Sigmoid colon (tissue), 4 donors: ENCODE data around the gene DIRAS1.

Experiments
- EP300 ChIP-seq, 4 donors: sonication (generic); formaldehyde crosslinking; IDR thresholded peaks; one replicate each; pipeline ENCODE4 v1.6.1; 2017; ENCODE audit warnings: antibody characterized with exemption in 4 of 4
- POLR2A ChIP-seq, 2 donors: fragments of 450-650 bp; IDR thresholded peaks; one replicate each; pipeline ENCODE4 v1.6.1; 2016; ENCODE audit warnings: antibody characterized with exemption in 2 of 2, mild to moderate bottlenecking in 2 of 2, moderate library complexity in 2 of 2
- POLR2AphosphoS5 ChIP-seq, 4 donors: sonication (generic); formaldehyde crosslinking; IDR thresholded peaks; one replicate each; pipeline ENCODE4 v1.6.1; 2017; ENCODE audit warnings: antibody characterized with exemption in 4 of 4
- TF ChIP-seq, protein P1 (sequence below), 4 experiments: fragments of 450-650 bp in 3 of 4; fragments of 200-600 bp in 1 of 4; IDR thresholded peaks; one replicate each; pipeline ENCODE4 v1.5.1; 2016 to 2019; ENCODE audit warnings: antibody characterized with exemption in 4 of 4, mild to moderate bottlenecking in 3 of 4, moderate library complexity in 2 of 4

GRCh38 chr19:2711172-2711874, 9.8 kb downstream of the DIRAS1 start:
- TF ChIP-seq, protein P1, sequence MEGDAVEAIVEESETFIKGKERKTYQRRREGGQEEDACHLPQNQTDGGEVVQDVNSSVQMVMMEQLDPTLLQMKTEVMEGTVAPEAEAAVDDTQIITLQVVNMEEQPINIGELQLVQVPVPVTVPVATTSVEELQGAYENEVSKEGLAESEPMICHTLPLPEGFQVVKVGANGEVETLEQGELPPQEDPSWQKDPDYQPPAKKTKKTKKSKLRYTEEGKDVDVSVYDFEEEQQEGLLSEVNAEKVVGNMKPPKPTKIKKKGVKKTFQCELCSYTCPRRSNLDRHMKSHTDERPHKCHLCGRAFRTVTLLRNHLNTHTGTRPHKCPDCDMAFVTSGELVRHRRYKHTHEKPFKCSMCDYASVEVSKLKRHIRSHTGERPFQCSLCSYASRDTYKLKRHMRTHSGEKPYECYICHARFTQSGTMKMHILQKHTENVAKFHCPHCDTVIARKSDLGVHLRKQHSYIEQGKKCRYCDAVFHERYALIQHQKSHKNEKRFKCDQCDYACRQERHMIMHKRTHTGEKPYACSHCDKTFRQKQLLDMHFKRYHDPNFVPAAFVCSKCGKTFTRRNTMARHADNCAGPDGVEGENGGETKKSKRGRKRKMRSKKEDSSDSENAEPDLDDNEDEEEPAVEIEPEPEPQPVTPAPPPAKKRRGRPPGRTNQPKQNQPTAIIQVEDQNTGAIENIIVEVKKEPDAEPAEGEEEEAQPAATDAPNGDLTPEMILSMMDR (IDR thresholded peaks at IDR 0.05): no peak
- TF ChIP-seq POLR2AphosphoS5 (IDR thresholded peaks at IDR 0.05) (no peak), EP300 (IDR thresholded peaks at IDR 0.05) (no peak), POLR2A (IDR thresholded peaks at IDR 0.05) (no peak)
